Measurements from ENCODE around the gene CCR2. TPM values are rescaled to one million over a fixed set of nuclear protein-coding genes. Genes with fewer than 3 reads are reported as not detected.

Gene CCR2
- polyA plus RNA-seq, 3 donors = 20.5 to 181 (median 145) TPM

GRCh38 chr3:46372492-46373359 is 18.8 kb downstream of the CCR2 start:
- Histone ChIP-seq H3K36me3 (replicated peaks in 1 of 2; ENCODE audit: control insufficient read depth in 1 of 2, insufficient read depth in 2 of 2, low read length in 2 of 2) (no peaks in the 10 kb centered on the region), H3K9me3 (replicated peaks in 1 of 2; ENCODE audit: control insufficient read depth in 1 of 2, insufficient read depth in 1 of 2, low read length in 2 of 2) (no peaks in the 10 kb centered on the region), H3K9ac (ENCODE audit: insufficient read depth, low read length, poor library complexity, severe bottlenecking) (no peak overlapping the region), H2AFZ (ENCODE audit: insufficient read depth, low read depth, low read length, poor library complexity, severe bottlenecking) (no peak overlapping the region), H3K79me2 (ENCODE audit: insufficient read depth, low read length) (no peaks in the 10 kb centered on the region), H3K4me3 (replicated peaks in 1 of 3; ENCODE audit: low read depth in 2 of 3, low read length in 3 of 3) (no peak overlapping the region), H3K27ac (ENCODE audit: low read depth in 1 of 2, low read length in 2 of 2) (no peak overlapping the region), H3K27me3 (ENCODE audit: control insufficient read depth in 2 of 2, insufficient read depth in 2 of 2, low read length in 2 of 2) (no peaks in the 10 kb centered on the region), H3K4me2 (replicated peaks; ENCODE audit: extremely low read depth, low read length, poor library complexity, severe bottlenecking) (no peak overlapping the region), H3K4me1 (ENCODE audit: control insufficient read depth in 1 of 2, insufficient read depth in 2 of 2, low read length in 2 of 2) (peaks cover 31 to 46% of the 10 kb centered on the region in 2 donors), H4K20me1 (ENCODE audit: insufficient read depth, low read length) (no peaks in the 10 kb centered on the region)
- peaks cover 1 to 3% of the 10 kb centered on the region in 2 donors for H3K36me3 Mint-ChIP-seq
- 100% methylated on average over 5 of the region's 9 CpGs for WGBS (ENCODE audit: insufficient coverage)
- peaks cover 1 to 6% (median 2%) of the 10 kb centered on the region in 3 donors for H3K27me3 Mint-ChIP-seq (ENCODE audit: low read depth in 3 of 3)
- intact Hi-C loops (cut with micrococcal nuclease) = loop anchor here in 1 of 2 donors (5.0 kb wide), 1 partner anchor 285 kb away; no protein-coding TSS in a partner anchor
- peak in 2 of 3 donors; percentile 36 to 37 for DNase-seq
- H3K4me1 Mint-ChIP-seq = peaks cover 41% of the 10 kb centered on the region
- peak; percentile 54 for TF ChIP-seq CTCF (IDR thresholded peaks at IDR 0.05)
- peaks cover 0 to 2% (median 0%) of the 10 kb centered on the region in 7 donors for H3K9me3 Mint-ChIP-seq
- peak overlapping the region in 4 of 7 donors; percentile 46 to 75 (median 69) for H3K27ac Mint-ChIP-seq
- peak overlapping the region; percentile 31 to 69 for H3K4me3 Mint-ChIP-seq

DNA sequence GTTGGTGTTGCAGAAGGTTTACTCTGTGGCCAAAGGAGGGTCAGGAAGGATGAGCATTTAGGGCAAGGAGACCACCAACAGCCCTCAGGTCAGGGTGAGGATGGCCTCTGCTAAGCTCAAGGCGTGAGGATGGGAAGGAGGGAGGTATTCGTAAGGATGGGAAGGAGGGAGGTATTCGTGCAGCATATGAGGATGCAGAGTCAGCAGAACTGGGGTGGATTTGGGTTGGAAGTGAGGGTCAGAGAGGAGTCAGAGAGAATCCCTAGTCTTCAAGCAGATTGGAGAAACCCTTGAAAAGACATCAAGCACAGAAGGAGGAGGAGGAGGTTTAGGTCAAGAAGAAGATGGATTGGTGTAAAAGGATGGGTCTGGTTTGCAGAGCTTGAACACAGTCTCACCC is 20.8 kb downstream of the CCR2 start:
- H3K4me1 ChIP-seq (ENCODE audit: control insufficient read depth in 1 of 2, insufficient read depth in 2 of 2, low read length in 2 of 2) = peaks cover 16 to 32% of the 10 kb centered on the region in 2 donors
- WGBS (ENCODE audit: insufficient coverage) = 84% methylated on average over 3 of the region's 3 CpGs
- H3K4me3 ChIP-seq (replicated peaks in 1 of 3; ENCODE audit: low read depth in 2 of 3, low read length in 3 of 3) = no peak overlapping the region

More for the DNA sequence above, 20.8 kb downstream of the CCR2 start:
- Mint-ChIP-seq H3K9me3 (peaks cover 0 to 2% (median 0%) of the 10 kb centered on the region in 7 donors), H3K27me3 (ENCODE audit: low read depth in 3 of 3) (peaks cover 1 to 6% (median 4%) of the 10 kb centered on the region in 3 donors), H3K27ac (peak overlapping the region in 1 of 7 donors; percentile 58), H3K4me1 (peaks cover 27% of the 10 kb centered on the region), H3K4me3 (no peak overlapping the region), H3K36me3 (no peaks in the 10 kb centered on the region)
- no peaks in the 10 kb centered on the region for H3K9me3 ChIP-seq (replicated peaks in 1 of 2; ENCODE audit: control insufficient read depth in 1 of 2, insufficient read depth in 1 of 2, low read length in 2 of 2)
- intact Hi-C loops (cut with micrococcal nuclease) = loop anchor here (5.0 kb wide), 3 partner anchors 287 to 612 kb away; no protein-coding TSS in a partner anchor
- no peaks in the 10 kb centered on the region for H3K36me3 ChIP-seq (replicated peaks in 1 of 2; ENCODE audit: control insufficient read depth in 1 of 2, insufficient read depth in 2 of 2, low read length in 2 of 2)
- H3K27ac ChIP-seq (ENCODE audit: low read depth in 1 of 2, low read length in 2 of 2) = no peak overlapping the region
- no peak for DNase-seq
- TF ChIP-seq CTCF (IDR thresholded peaks at IDR 0.05) = no peak
- H3K79me2 ChIP-seq (ENCODE audit: insufficient read depth, low read length) = no peaks in the 10 kb centered on the region
- H3K27me3 ChIP-seq (ENCODE audit: control insufficient read depth in 2 of 2, insufficient read depth in 2 of 2, low read length in 2 of 2) = no peaks in the 10 kb centered on the region
- no peaks in the 10 kb centered on the region for H4K20me1 ChIP-seq (ENCODE audit: insufficient read depth, low read length)
- no peak overlapping the region for H3K4me2 ChIP-seq (replicated peaks; ENCODE audit: extremely low read depth, low read length, poor library complexity, severe bottlenecking)
- no peak overlapping the region for H2AFZ ChIP-seq (ENCODE audit: insufficient read depth, low read depth, low read length, poor library complexity, severe bottlenecking)
- no peak overlapping the region for H3K9ac ChIP-seq (ENCODE audit: insufficient read depth, low read length, poor library complexity, severe bottlenecking)

All from CD14-positive monocyte (primary cell).